Measurements from ENCODE around the gene INHA. TPM values are rescaled to one million over a fixed set of nuclear protein-coding genes. Genes with fewer than 3 reads are reported as not detected.

INHA gene
- total RNA-seq, 1 donor from 2014 or later, result 0.41 TPM

Small RNA genes lying within 50 kb of the gene (small RNA-seq; reads per million reads assigned to genes)
- gene MIR3132 (not detected), gene RN7SKP213 (not detected)

Other genes with a start within 250 kb of the INHA start
- 0.82 TPM for gene RESP18, start 239.6 kb upstream of the INHA start, total RNA-seq
- 13.9 TPM for gene DNPEP, start 184.4 kb upstream of the INHA start, total RNA-seq
- 0.41 TPM for gene DES, start 153.9 kb upstream of the INHA start, total RNA-seq
- gene SPEG, start 137.5 kb upstream of the INHA start, total RNA-seq, result 13.0 TPM
- 13.0 TPM for gene GMPPA, start 73.4 kb upstream of the INHA start, total RNA-seq
- 2.9 TPM for gene ASIC4, start 57.8 kb upstream of the INHA start, total RNA-seq
- gene CHPF, start 28.5 kb upstream of the INHA start, total RNA-seq, result 24.1 TPM
- gene TMEM198, start 28.3 kb upstream of the INHA start, total RNA-seq, result 14.7 TPM
- gene OBSL1, start 771 bp upstream of the INHA start, total RNA-seq, result 40.4 TPM
- gene STK11IP, start 25.5 kb downstream of the INHA start, total RNA-seq, result 13.0 TPM
- gene SLC4A3, start 55.3 kb downstream of the INHA start, total RNA-seq, result 31.8 TPM